ENCODE data around the gene BSN.

BSN gene

GRCh38 chr3:49658711-49659110, 104.4 kb downstream of the BSN start:
- H3K4me3 ChIP-seq (ENCODE audit: low read depth in 1 of 2, low read length in 2 of 2), result no peak overlapping the region
- no peak overlapping the region for H3K27ac ChIP-seq (ENCODE audit: low read depth, low read length)
- peaks cover 0 to 4% of the 10 kb centered on the region in 2 donors for H3K4me1 ChIP-seq (ENCODE audit: control insufficient read depth in 1 of 2, insufficient read depth in 2 of 2, low read length in 2 of 2)
- H3K9ac ChIP-seq (ENCODE audit: low read depth in 1 of 2, low read length in 2 of 2), result no peak overlapping the region
- no peaks in the 10 kb centered on the region for H3K36me3 ChIP-seq (ENCODE audit: control insufficient read depth in 1 of 2, insufficient read depth in 2 of 2, low read length in 2 of 2)
- no peaks in the 10 kb centered on the region for H3K27me3 ChIP-seq (ENCODE audit: control insufficient read depth in 1 of 2, insufficient read depth in 2 of 2, low read length in 2 of 2)
- H3K9me3 ChIP-seq (ENCODE audit: control insufficient read depth in 1 of 2, low read length in 2 of 2), result no peaks in the 10 kb centered on the region

GRCh38 chr3:49659756-49660155, 105.5 kb downstream of the BSN start:
- Histone ChIP-seq H3K4me3 (ENCODE audit: low read depth in 1 of 2, low read length in 2 of 2) (no peak overlapping the region), H3K27me3 (ENCODE audit: control insufficient read depth in 1 of 2, insufficient read depth in 2 of 2, low read length in 2 of 2) (no peaks in the 10 kb centered on the region), H3K9me3 (ENCODE audit: control insufficient read depth in 1 of 2, low read length in 2 of 2) (no peaks in the 10 kb centered on the region), H3K4me1 (ENCODE audit: control insufficient read depth in 1 of 2, insufficient read depth in 2 of 2, low read length in 2 of 2) (peaks cover 0 to 4% of the 10 kb centered on the region in 2 donors), H3K9ac (ENCODE audit: low read depth in 1 of 2, low read length in 2 of 2) (no peak overlapping the region), H3K36me3 (ENCODE audit: control insufficient read depth in 1 of 2, insufficient read depth in 2 of 2, low read length in 2 of 2) (no peaks in the 10 kb centered on the region), H3K27ac (ENCODE audit: low read depth, low read length) (no peak overlapping the region)

- Histone ChIP-seq H3K9ac (ENCODE audit: low read depth in 1 of 2, low read length in 2 of 2) (no peak overlapping the region), H3K4me1 (ENCODE audit: control insufficient read depth in 1 of 2, insufficient read depth in 2 of 2, low read length in 2 of 2) (no peaks in the 10 kb centered on the region), H3K27ac (ENCODE audit: low read depth, low read length) (no peak overlapping the region), H3K36me3 (ENCODE audit: control insufficient read depth in 1 of 2, insufficient read depth in 2 of 2, low read length in 2 of 2) (no peaks in the 10 kb centered on the region), H3K4me3 (ENCODE audit: low read depth in 1 of 2, low read length in 2 of 2) (no peak overlapping the region), H3K9me3 (ENCODE audit: control insufficient read depth in 1 of 2, low read length in 2 of 2) (no peaks in the 10 kb centered on the region), H3K27me3 (ENCODE audit: control insufficient read depth in 1 of 2, insufficient read depth in 2 of 2, low read length in 2 of 2) (no peaks in the 10 kb centered on the region)
Observed at GRCh38 chr3:49661281-49661680, 107.0 kb downstream of the BSN start.

- Histone ChIP-seq H3K9me3 (ENCODE audit: control insufficient read depth in 1 of 2, low read length in 2 of 2) (no peaks in the 10 kb centered on the region), H3K27ac (ENCODE audit: low read depth, low read length) (no peak overlapping the region), H3K4me1 (ENCODE audit: control insufficient read depth in 1 of 2, insufficient read depth in 2 of 2, low read length in 2 of 2) (no peaks in the 10 kb centered on the region), H3K36me3 (ENCODE audit: control insufficient read depth in 1 of 2, insufficient read depth in 2 of 2, low read length in 2 of 2) (no peaks in the 10 kb centered on the region), H3K9ac (ENCODE audit: low read depth in 1 of 2, low read length in 2 of 2) (no peak overlapping the region), H3K27me3 (ENCODE audit: control insufficient read depth in 1 of 2, insufficient read depth in 2 of 2, low read length in 2 of 2) (no peaks in the 10 kb centered on the region), H3K4me3 (ENCODE audit: low read depth in 1 of 2, low read length in 2 of 2) (no peak overlapping the region)
Observed at GRCh38 chr3:49662021-49662420, 107.7 kb downstream of the BSN start.

- H3K27me3 ChIP-seq (ENCODE audit: control insufficient read depth in 1 of 2, insufficient read depth in 2 of 2, low read length in 2 of 2), result peaks cover 0 to 3% of the 10 kb centered on the region in 2 donors
- H3K9ac ChIP-seq (ENCODE audit: low read depth in 1 of 2, low read length in 2 of 2), result no peak overlapping the region
- H3K27ac ChIP-seq (ENCODE audit: low read depth, low read length), result no peak overlapping the region
- no peaks in the 10 kb centered on the region for H3K36me3 ChIP-seq (ENCODE audit: control insufficient read depth in 1 of 2, insufficient read depth in 2 of 2, low read length in 2 of 2)
- no peaks in the 10 kb centered on the region for H3K4me1 ChIP-seq (ENCODE audit: control insufficient read depth in 1 of 2, insufficient read depth in 2 of 2, low read length in 2 of 2)
- H3K4me3 ChIP-seq (ENCODE audit: low read depth in 1 of 2, low read length in 2 of 2), result no peak overlapping the region
- no peaks in the 10 kb centered on the region for H3K9me3 ChIP-seq (ENCODE audit: control insufficient read depth in 1 of 2, low read length in 2 of 2)
Observed at GRCh38 chr3:49662720-49663413, 108.6 kb downstream of the BSN start.

- H3K27me3 ChIP-seq (ENCODE audit: control insufficient read depth in 1 of 2, insufficient read depth in 2 of 2, low read length in 2 of 2), result peaks cover 0 to 3% of the 10 kb centered on the region in 2 donors
- H3K9me3 ChIP-seq (ENCODE audit: control insufficient read depth in 1 of 2, low read length in 2 of 2), result no peaks in the 10 kb centered on the region
- no peak overlapping the region for H3K9ac ChIP-seq (ENCODE audit: low read depth in 1 of 2, low read length in 2 of 2)
- H3K27ac ChIP-seq (ENCODE audit: low read depth, low read length), result no peak overlapping the region
- no peaks in the 10 kb centered on the region for H3K4me1 ChIP-seq (ENCODE audit: control insufficient read depth in 1 of 2, insufficient read depth in 2 of 2, low read length in 2 of 2)
- H3K4me3 ChIP-seq (ENCODE audit: low read depth in 1 of 2, low read length in 2 of 2), result no peak overlapping the region
- H3K36me3 ChIP-seq (ENCODE audit: control insufficient read depth in 1 of 2, insufficient read depth in 2 of 2, low read length in 2 of 2), result no peaks in the 10 kb centered on the region
Observed at GRCh38 chr3:49663831-49664230, 109.6 kb downstream of the BSN start.

- H3K27me3 ChIP-seq (ENCODE audit: control insufficient read depth in 1 of 2, insufficient read depth in 2 of 2, low read length in 2 of 2), result peaks cover 0 to 3% of the 10 kb centered on the region in 2 donors
- no peak overlapping the region for H3K9ac ChIP-seq (ENCODE audit: low read depth in 1 of 2, low read length in 2 of 2)
- H3K36me3 ChIP-seq (ENCODE audit: control insufficient read depth in 1 of 2, insufficient read depth in 2 of 2, low read length in 2 of 2), result no peaks in the 10 kb centered on the region
- H3K4me3 ChIP-seq (ENCODE audit: low read depth in 1 of 2, low read length in 2 of 2), result no peak overlapping the region
- no peaks in the 10 kb centered on the region for H3K4me1 ChIP-seq (ENCODE audit: control insufficient read depth in 1 of 2, insufficient read depth in 2 of 2, low read length in 2 of 2)
- no peak overlapping the region for H3K27ac ChIP-seq (ENCODE audit: low read depth, low read length)
- no peaks in the 10 kb centered on the region for H3K9me3 ChIP-seq (ENCODE audit: control insufficient read depth in 1 of 2, low read length in 2 of 2)
Observed at GRCh38 chr3:49664300-49664699, 110.0 kb downstream of the BSN start.

- Histone ChIP-seq H3K9ac (ENCODE audit: low read depth in 1 of 2, low read length in 2 of 2) (no peak overlapping the region), H3K9me3 (ENCODE audit: control insufficient read depth in 1 of 2, low read length in 2 of 2) (no peaks in the 10 kb centered on the region), H3K4me1 (ENCODE audit: control insufficient read depth in 1 of 2, insufficient read depth in 2 of 2, low read length in 2 of 2) (no peaks in the 10 kb centered on the region), H3K27ac (ENCODE audit: low read depth, low read length) (no peak overlapping the region), H3K27me3 (ENCODE audit: control insufficient read depth in 1 of 2, insufficient read depth in 2 of 2, low read length in 2 of 2) (peaks cover 0 to 3% of the 10 kb centered on the region in 2 donors), H3K36me3 (ENCODE audit: control insufficient read depth in 1 of 2, insufficient read depth in 2 of 2, low read length in 2 of 2) (no peaks in the 10 kb centered on the region), H3K4me3 (ENCODE audit: low read depth in 1 of 2, low read length in 2 of 2) (no peak overlapping the region)
Observed at GRCh38 chr3:49665822-49666519, 111.7 kb downstream of the BSN start.

GRCh38 chr3:49666592-49666991, 112.3 kb downstream of the BSN start:
- H3K4me1 ChIP-seq (ENCODE audit: control insufficient read depth in 1 of 2, insufficient read depth in 2 of 2, low read length in 2 of 2), result no peaks in the 10 kb centered on the region
- H3K9me3 ChIP-seq (ENCODE audit: control insufficient read depth in 1 of 2, low read length in 2 of 2), result no peaks in the 10 kb centered on the region
- no peak overlapping the region for H3K4me3 ChIP-seq (ENCODE audit: low read depth in 1 of 2, low read length in 2 of 2)
- H3K9ac ChIP-seq (ENCODE audit: low read depth in 1 of 2, low read length in 2 of 2), result no peak overlapping the region
- H3K36me3 ChIP-seq (ENCODE audit: control insufficient read depth in 1 of 2, insufficient read depth in 2 of 2, low read length in 2 of 2), result no peaks in the 10 kb centered on the region
- peaks cover 0 to 3% of the 10 kb centered on the region in 2 donors for H3K27me3 ChIP-seq (ENCODE audit: control insufficient read depth in 1 of 2, insufficient read depth in 2 of 2, low read length in 2 of 2)
- H3K27ac ChIP-seq (ENCODE audit: low read depth, low read length), result no peak overlapping the region

- Histone ChIP-seq H3K9me3 (ENCODE audit: control insufficient read depth in 1 of 2, low read length in 2 of 2) (no peaks in the 10 kb centered on the region), H3K4me1 (ENCODE audit: control insufficient read depth in 1 of 2, insufficient read depth in 2 of 2, low read length in 2 of 2) (no peaks in the 10 kb centered on the region), H3K27ac (ENCODE audit: low read depth, low read length) (no peak overlapping the region), H3K36me3 (ENCODE audit: control insufficient read depth in 1 of 2, insufficient read depth in 2 of 2, low read length in 2 of 2) (no peaks in the 10 kb centered on the region), H3K9ac (ENCODE audit: low read depth in 1 of 2, low read length in 2 of 2) (no peak overlapping the region), H3K27me3 (ENCODE audit: control insufficient read depth in 1 of 2, insufficient read depth in 2 of 2, low read length in 2 of 2) (peaks cover 0 to 3% of the 10 kb centered on the region in 2 donors), H3K4me3 (ENCODE audit: low read depth in 1 of 2, low read length in 2 of 2) (no peak overlapping the region)
Observed at GRCh38 chr3:49667701-49668413, 113.6 kb downstream of the BSN start.

Measured in duodenal mucosa (tissue), 2 donors.